Panc1 (cell line): ENCODE measurements around the gene YJU2. TPM values are rescaled to one million over a fixed set of nuclear protein-coding genes. Genes with fewer than 3 reads are reported as not detected.

Source experiments
- ATAC-seq: fragments of 200-7000 bp; cut with Tn5 transposase; 2 replicates; pipeline ENCODE4 v1.9.1; 2020; ENCODE audit warnings: mild to moderate bottlenecking, moderate library complexity
- BruUV-seq: library from RNA; stranded (reverse); fragments of 400-500 nt; replicated peaks from 2 replicates; lab custom pipeline; 2021; lab: Mats Ljungman, UMichigan
- CTCF ChIA-PET: fragments of 300-600 bp; sonication (Branson Sonifier 250); formaldehyde crosslinking; loops from one replicate; lab custom pipeline; 2022; ENCODE audit warnings: antibody characterized with exemption; lab: Charles Lee
- POLR2A ChIA-PET: fragments of 300-600 bp; sonication (Branson Sonifier 250); formaldehyde crosslinking; loops from one replicate; lab custom pipeline; 2022; ENCODE audit warnings: antibody characterized with exemption; lab: Charles Lee
- DNase-seq: peaks from one replicate; pipeline ENCODE4 v3.0.0-alpha.2; 2010; ENCODE audit warnings: low read depth, low spot score
- H3K27ac ChIP-seq: 2 replicates; pipeline ENCODE4 v1.5.1; 2011; ENCODE audit warnings: mild to moderate bottlenecking, low read length, inconsistent platforms
- H3K27me3 ChIP-seq: fragments of 200-500 bp; sonication (Bioruptor generic); 2 replicates; pipeline ENCODE4 v1.6.0; 2014; ENCODE audit warnings: low read length, inconsistent platforms; ENCODE audit not compliant: control insufficient read depth, insufficient read depth
- H3K36me3 ChIP-seq: fragments of 200-500 bp; sonication (Bioruptor generic); 2 replicates; pipeline ENCODE4 v1.5.1; 2014; ENCODE audit warnings: inconsistent platforms, mild to moderate bottlenecking, low read length, moderate library complexity; ENCODE audit not compliant: control insufficient read depth, insufficient read depth
- H3K4me1 ChIP-seq: 2 replicates; pipeline ENCODE4 v1.5.1; 2011; ENCODE audit warnings: inconsistent platforms, mild to moderate bottlenecking, low read length, moderate library complexity; ENCODE audit not compliant: control insufficient read depth, insufficient read depth
- H3K4me3 ChIP-seq, 2 experiments: 2 replicates each; pipeline ENCODE4 v1.5.1; 2011 to 2012; ENCODE audit warnings: low read depth in 2 of 2, low read length in 2 of 2, mild to moderate bottlenecking in 2 of 2, inconsistent platforms in 1 of 2, moderate library complexity in 1 of 2
- H3K9me3 ChIP-seq: fragments of 200-500 bp; sonication (Bioruptor generic); 2 replicates; pipeline ENCODE4 v1.5.1; 2014; ENCODE audit warnings: low read depth, mild to moderate bottlenecking, inconsistent platforms, low read length, moderate library complexity; ENCODE audit not compliant: control insufficient read depth, insufficient read depth
- CTCF ChIP-seq: fragments of 450-650 bp; IDR thresholded peaks from 2 replicates; pipeline ENCODE4 v1.5.1; 2017; ENCODE audit warnings: mild to moderate bottlenecking
- POLR2AphosphoS5 ChIP-seq: IDR thresholded peaks from 2 replicates; pipeline ENCODE4 v1.6.1; 2012; ENCODE audit warnings: mild to moderate bottlenecking, low read depth, low read length, moderate library complexity
- REST ChIP-seq, 2 experiments: IDR thresholded peaks; 2 replicates each; pipeline ENCODE4 v1.6.1; 2011 to 2012; ENCODE audit warnings: low read depth in 2 of 2, control low read depth in 1 of 2, low read length in 1 of 2, mild to moderate bottlenecking in 1 of 2, moderate library complexity in 1 of 2; ENCODE audit not compliant: insufficient read depth in 1 of 2
- SIN3A ChIP-seq: IDR thresholded peaks from 2 replicates; pipeline ENCODE4 v1.6.1; 2012; ENCODE audit warnings: low read depth, mild to moderate bottlenecking, low read length, moderate library complexity, borderline replicate concordance; ENCODE audit not compliant: insufficient read depth
- TCF7L2 ChIP-seq: IDR thresholded peaks from 2 replicates; pipeline ENCODE4 v1.6.1; 2011; ENCODE audit warnings: mild to moderate bottlenecking, low read depth, low read length, inconsistent platforms
- in situ Hi-C: cut with HindIII; loops from 2 replicates; pipeline ENCODE4 v1.10.0; 2016; ENCODE audit warnings: low sequenced_read_pairs, low pct_unique_long_range_greater_than_20kb
- intact Hi-C: fragments of 100-400 bp; cut with micrococcal nuclease; formaldehyde crosslinking; loops from one replicate; pipeline ENCODE4 v1.10.0; 2022; ENCODE audit not compliant: unreplicated experiment
- total RNA-seq: library from RNA; stranded (reverse); gene quantifications from one replicate; pipeline ENCODE4 v1.2.1, GENCODE V29; 2021; ENCODE audit not compliant: unreplicated experiment

The YJU2 gene
- total RNA-seq, 1 experiment from 2014 or later, result 15.9 TPM

- no TSS peak for BruUV-seq
- intact Hi-C loops (no loop called here), in situ Hi-C loops (no loop called here)
- no peak for ATAC-seq
- TF ChIP-seq POLR2AphosphoS5 (no peak), REST (IDR thresholded peaks at IDR 0.05; ENCODE audit: insufficient read depth in 1 of 2, low read depth in 2 of 2, low read length in 1 of 2) (no peak)
- no peak overlapping the region for H3K27ac ChIP-seq
- H3K9me3 ChIP-seq, result no peaks in the 10 kb centered on the region
- H3K27me3 ChIP-seq, result no peaks in the 10 kb centered on the region; the same call in 1 of the 2 replicates
- ChIA-PET POLR2A (no interaction called here), CTCF (no interaction called here)
- H3K4me3 ChIP-seq, result peak overlapping the region; percentile 30
- H3K36me3 ChIP-seq, result no peaks in the 10 kb centered on the region
- no peaks in the 10 kb centered on the region; the same call in 1 of the 2 replicates for H3K4me1 ChIP-seq
- no peak for DNase-seq
These were observed 32.3 kb downstream of the YJU2 start for GRCh38 chr19:4279267-4279529.

- intact Hi-C loops, result no loop called here
- POLR2A ChIA-PET, result no interaction called here
- BruUV-seq, result no TSS peak
- in situ Hi-C loops, result no loop called here
- Histone ChIP-seq H3K36me3 (no peaks in the 10 kb centered on the region), H3K4me1 (peaks cover 2% of the 10 kb centered on the region; the same call in 1 of the 2 replicates), H3K9me3 (no peaks in the 10 kb centered on the region), H3K27me3 (no peaks in the 10 kb centered on the region; the same call in 1 of the 2 replicates), H3K4me3 (peak overlapping the region; percentile 30), H3K27ac (no peak overlapping the region)
- DNase-seq (no peak), ATAC-seq (no peak; the same call in 1 of the 2 replicates)
- TF ChIP-seq POLR2AphosphoS5, result no peak
- TF ChIP-seq REST (IDR thresholded peaks at IDR 0.05; ENCODE audit: insufficient read depth in 1 of 2, low read depth in 2 of 2, low read length in 1 of 2), result no peak
- no peak for TF ChIP-seq CTCF
- no peak for TF ChIP-seq SIN3A
- TF ChIP-seq TCF7L2, result no peak
- CTCF ChIA-PET, result no interaction called here
These were observed 32.9 kb downstream of the YJU2 start for GRCh38 chr19:4279530-4280422.
